Subcutaneous abdominal adipose tissue (tissue), 5 donors: Measurements from ENCODE around the gene CYS1.

Source experiments
- H3K27ac ChIP-seq: one replicate; pipeline ENCODE4 v1.7.0; 2013; ENCODE audit warnings: low read depth, mild to moderate bottlenecking, inconsistent platforms, low read length, moderate library complexity
- H3K27me3 ChIP-seq, 5 donors: one replicate each; pipeline ENCODE4 v1.7.0; 2013; ENCODE audit warnings: low read length in 5 of 5, inconsistent platforms in 1 of 5; ENCODE audit not compliant: control insufficient read depth in 5 of 5, insufficient read depth in 4 of 5
- H3K36me3 ChIP-seq, 5 donors: one replicate each; pipeline ENCODE4 v1.7.0; 2013; ENCODE audit warnings: low read length in 5 of 5; ENCODE audit not compliant: control insufficient read depth in 5 of 5, insufficient read depth in 5 of 5
- H3K4me1 ChIP-seq, 5 donors: one replicate each; pipeline ENCODE4 v1.7.0; 2013; ENCODE audit warnings: low read length in 5 of 5, mild to moderate bottlenecking in 3 of 5, moderate library complexity in 1 of 5; ENCODE audit not compliant: control insufficient read depth in 5 of 5, insufficient read depth in 5 of 5
- H3K4me3 ChIP-seq, 5 donors: one replicate each; pipeline ENCODE4 v1.7.0; 2013; ENCODE audit warnings: low read length in 5 of 5, low read depth in 1 of 5
- H3K9ac ChIP-seq, 5 donors: one replicate each; pipeline ENCODE4 v1.7.0; 2013; ENCODE audit warnings: low read length in 5 of 5, mild to moderate bottlenecking in 4 of 5, moderate library complexity in 3 of 5
- H3K9me3 ChIP-seq, 5 donors: one replicate each; pipeline ENCODE4 v1.7.0; 2013; ENCODE audit warnings: low read length in 5 of 5; ENCODE audit not compliant: control insufficient read depth in 5 of 5
- donor health status: healthy.
- donor health status: healthy.
- donor health status: healthy.
- donor health status: healthy.
- donor health status: healthy.

Gene CYS1

GRCh38 chr2:10083692-10084211 lies 3.5 kb upstream of the CYS1 start:
- H3K4me1 ChIP-seq = peaks cover under 1 to 17% (median 12%) of the 10 kb centered on the region in 5 donors
- no peaks in the 10 kb centered on the region for H3K9me3 ChIP-seq
- H3K27ac ChIP-seq = no peak overlapping the region
- H3K9ac ChIP-seq = no peak overlapping the region
- H3K27me3 ChIP-seq = peaks cover 5 to 33% (median 23%) of the 10 kb centered on the region in 5 donors
- no peaks in the 10 kb centered on the region for H3K36me3 ChIP-seq
- H3K4me3 ChIP-seq = no peak overlapping the region

GRCh38 chr2:10083046-10083445 lies 2.8 kb upstream of the CYS1 start:
- H3K4me3 ChIP-seq = no peak overlapping the region
- no peaks in the 10 kb centered on the region for H3K36me3 ChIP-seq
- no peak overlapping the region for H3K9ac ChIP-seq
- no peaks in the 10 kb centered on the region for H3K9me3 ChIP-seq
- no peak overlapping the region for H3K27ac ChIP-seq
- H3K4me1 ChIP-seq = peaks cover 2 to 22% (median 17%) of the 10 kb centered on the region in 5 donors
- peaks cover 5 to 37% (median 29%) of the 10 kb centered on the region in 5 donors for H3K27me3 ChIP-seq

- no peaks in the 10 kb centered on the region for H3K9me3 ChIP-seq
- peaks cover 2 to 22% (median 17%) of the 10 kb centered on the region in 5 donors for H3K4me1 ChIP-seq
- peaks cover 5 to 37% (median 27%) of the 10 kb centered on the region in 5 donors for H3K27me3 ChIP-seq
- H3K36me3 ChIP-seq = no peaks in the 10 kb centered on the region
- no peak overlapping the region for H3K27ac ChIP-seq
- H3K9ac ChIP-seq = no peak overlapping the region
- peak overlapping the region in 2 of 5 donors; percentile 22 to 35 for H3K4me3 ChIP-seq
These were observed 509 bp upstream of the CYS1 start for GRCh38 chr2:10080536-10081304.

GRCh38 chr2:10079266-10079869 lies 843 bp downstream of the CYS1 start:
- Histone ChIP-seq H3K27ac (peak overlapping the region; percentile 67), H3K27me3 (peaks cover 5 to 36% (median 19%) of the 10 kb centered on the region in 5 donors), H3K4me1 (peaks cover 4 to 22% (median 17%) of the 10 kb centered on the region in 5 donors), H3K4me3 (peak overlapping the region; percentile 44 to 68 (median 63)), H3K9me3 (no peaks in the 10 kb centered on the region), H3K36me3 (no peaks in the 10 kb centered on the region), H3K9ac (peak overlapping the region in 4 of 5 donors; percentile 44 to 74 (median 48))

GRCh38 chr2:10078704-10079265 lies 1.4 kb downstream of the CYS1 start:
- peaks cover 3 to 31% (median 22%) of the 10 kb centered on the region in 5 donors for H3K27me3 ChIP-seq

GRCh38 chr2:10078001-10078400 lies 2.2 kb downstream of the CYS1 start:
- peaks cover 0 to 27% (median 21%) of the 10 kb centered on the region in 5 donors for H3K27me3 ChIP-seq
- H3K27ac ChIP-seq = no peak overlapping the region
- H3K9me3 ChIP-seq = no peaks in the 10 kb centered on the region
- no peaks in the 10 kb centered on the region for H3K36me3 ChIP-seq
- no peak overlapping the region for H3K4me3 ChIP-seq
- peaks cover 4 to 22% (median 17%) of the 10 kb centered on the region in 5 donors for H3K4me1 ChIP-seq
- no peak overlapping the region for H3K9ac ChIP-seq

More at GRCh38 chr2:10078704-10079265, 1.4 kb downstream of the CYS1 start:
- H3K9ac ChIP-seq = peak overlapping the region in 4 of 5 donors; percentile 44 to 74 (median 48)
- H3K4me3 ChIP-seq = peak overlapping the region; percentile 44 to 68 (median 63)
- peak overlapping the region; percentile 67 for H3K27ac ChIP-seq
- no peaks in the 10 kb centered on the region for H3K9me3 ChIP-seq
- no peaks in the 10 kb centered on the region for H3K36me3 ChIP-seq
- peaks cover 4 to 22% (median 17%) of the 10 kb centered on the region in 5 donors for H3K4me1 ChIP-seq

- H3K27ac ChIP-seq = no peak overlapping the region
- no peak overlapping the region for H3K9ac ChIP-seq
- peaks cover 4 to 28% (median 22%) of the 10 kb centered on the region in 5 donors for H3K4me1 ChIP-seq
- H3K27me3 ChIP-seq = peaks cover 0 to 22% (median 13%) of the 10 kb centered on the region in 5 donors
- no peaks in the 10 kb centered on the region for H3K9me3 ChIP-seq
- no peak overlapping the region for H3K4me3 ChIP-seq
- H3K36me3 ChIP-seq = no peaks in the 10 kb centered on the region
These were observed 3.2 kb downstream of the CYS1 start for GRCh38 chr2:10076988-10077527.

GRCh38 chr2:10076511-10076910 lies 3.7 kb downstream of the CYS1 start:
- Histone ChIP-seq H3K4me3 (no peak overlapping the region), H3K9ac (no peak overlapping the region), H3K9me3 (no peaks in the 10 kb centered on the region), H3K27ac (no peak overlapping the region), H3K4me1 (peaks cover 4 to 28% (median 22%) of the 10 kb centered on the region in 5 donors), H3K27me3 (peaks cover 0 to 21% (median 13%) of the 10 kb centered on the region in 5 donors), H3K36me3 (no peaks in the 10 kb centered on the region)

GRCh38 chr2:10075571-10076209 lies 4.5 kb downstream of the CYS1 start:
- no peaks in the 10 kb centered on the region for H3K36me3 ChIP-seq
- H3K9me3 ChIP-seq = no peaks in the 10 kb centered on the region
- H3K4me1 ChIP-seq = peaks cover 4 to 23% (median 17%) of the 10 kb centered on the region in 5 donors
- no peak overlapping the region for H3K27ac ChIP-seq
- no peak overlapping the region for H3K9ac ChIP-seq
- H3K4me3 ChIP-seq = no peak overlapping the region
- peaks cover 0 to 19% (median 12%) of the 10 kb centered on the region in 5 donors for H3K27me3 ChIP-seq
